ENCODE results near the gene KCNJ8.
"Not testable (repeated sequence)": the region's sequence is repeated elsewhere in the genome, so short reads cannot be mapped to it uniquely, and the experiment has no call there.

The KCNJ8 gene

DNA sequence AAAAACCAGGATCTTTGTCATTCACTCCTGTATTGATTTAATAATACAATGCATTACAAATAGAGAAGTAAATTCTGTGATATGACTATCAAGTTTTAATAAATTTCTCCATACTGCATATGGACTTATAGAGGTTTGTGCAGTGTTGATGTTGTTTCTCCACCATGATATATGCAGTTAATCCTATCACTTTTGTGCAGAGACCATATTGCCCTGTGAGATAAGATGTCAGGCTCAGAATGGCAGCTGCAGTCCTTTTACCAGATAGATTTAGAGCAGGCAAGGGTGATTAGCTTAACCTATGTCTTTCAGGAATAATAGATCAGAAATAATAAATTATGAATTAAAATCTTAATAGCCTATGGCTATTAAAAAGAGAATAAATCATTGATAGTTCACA, 38.6 kb upstream of the KCNJ8 start:
- no peak for ATAC-seq
- TF ChIP-seq ZNF70 (CRISPR knock-in tag; IDR thresholded peaks at IDR 0.05) (no peak), POU6F1 (CRISPR knock-in tag; IDR thresholded peaks at IDR 0.05; ENCODE audit: borderline replicate concordance, low read depth) (no peak), OSR1 (CRISPR knock-in tag; IDR thresholded peaks at IDR 0.05) (no peak), ZFP3 (CRISPR knock-in tag; IDR thresholded peaks at IDR 0.05) (no peak), TCF4 (CRISPR knock-in tag; IDR thresholded peaks at IDR 0.05; ENCODE audit: borderline replicate concordance) (no peak), ESRRG (CRISPR knock-in tag; IDR thresholded peaks at IDR 0.05) (no peak), ZNF565 (CRISPR knock-in tag; conservative IDR thresholded peaks at IDR 0.05; ENCODE audit: low read depth) (no peak), PPARA (CRISPR knock-in tag; IDR thresholded peaks at IDR 0.05; ENCODE audit: borderline replicate concordance) (no peak), BACH2 (CRISPR knock-in tag; IDR thresholded peaks at IDR 0.05; ENCODE audit: borderline replicate concordance) (no peak)

GRCh38 chr12:21812340-21812739, 37.8 kb upstream of the KCNJ8 start:
- not testable (repeated sequence) for ATAC-seq

DNA sequence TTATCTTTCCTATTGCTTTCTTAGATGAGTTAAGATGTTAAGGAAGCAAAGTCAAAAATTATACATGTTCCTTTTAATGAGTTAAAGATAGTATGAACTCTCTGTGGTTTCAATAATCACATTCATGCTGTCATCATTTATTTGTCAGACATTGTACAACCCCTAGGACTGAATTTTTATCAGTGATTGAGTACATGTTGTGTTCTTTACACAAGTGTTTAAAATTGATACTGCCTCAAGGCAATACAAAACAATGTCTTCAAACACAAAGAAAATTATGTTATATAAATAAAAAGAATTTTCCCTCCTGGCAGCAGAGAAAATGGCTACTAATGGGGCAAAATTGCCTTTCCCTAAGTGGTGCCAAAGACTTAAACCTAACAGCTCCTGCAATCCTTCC, 34.6 kb upstream of the KCNJ8 start:
- no peak for ATAC-seq

More for the DNA sequence above, 34.6 kb upstream of the KCNJ8 start:
- TF ChIP-seq ZNF565 (CRISPR knock-in tag; conservative IDR thresholded peaks at IDR 0.05; ENCODE audit: low read depth) = no peak
- TF ChIP-seq CSDC2 (CRISPR knock-in tag; IDR thresholded peaks at IDR 0.05) = no peak
- TF ChIP-seq ESRRG (CRISPR knock-in tag; IDR thresholded peaks at IDR 0.05) = no peak
- TF ChIP-seq ZFP30 (CRISPR knock-in tag; IDR thresholded peaks at IDR 0.05) = no peak
- TF ChIP-seq GLIS3 (CRISPR knock-in tag; IDR thresholded peaks at IDR 0.05) = no peak
- TF ChIP-seq ISL1 (CRISPR knock-in tag; IDR thresholded peaks at IDR 0.05) = no peak
- TF ChIP-seq, protein P1, sequence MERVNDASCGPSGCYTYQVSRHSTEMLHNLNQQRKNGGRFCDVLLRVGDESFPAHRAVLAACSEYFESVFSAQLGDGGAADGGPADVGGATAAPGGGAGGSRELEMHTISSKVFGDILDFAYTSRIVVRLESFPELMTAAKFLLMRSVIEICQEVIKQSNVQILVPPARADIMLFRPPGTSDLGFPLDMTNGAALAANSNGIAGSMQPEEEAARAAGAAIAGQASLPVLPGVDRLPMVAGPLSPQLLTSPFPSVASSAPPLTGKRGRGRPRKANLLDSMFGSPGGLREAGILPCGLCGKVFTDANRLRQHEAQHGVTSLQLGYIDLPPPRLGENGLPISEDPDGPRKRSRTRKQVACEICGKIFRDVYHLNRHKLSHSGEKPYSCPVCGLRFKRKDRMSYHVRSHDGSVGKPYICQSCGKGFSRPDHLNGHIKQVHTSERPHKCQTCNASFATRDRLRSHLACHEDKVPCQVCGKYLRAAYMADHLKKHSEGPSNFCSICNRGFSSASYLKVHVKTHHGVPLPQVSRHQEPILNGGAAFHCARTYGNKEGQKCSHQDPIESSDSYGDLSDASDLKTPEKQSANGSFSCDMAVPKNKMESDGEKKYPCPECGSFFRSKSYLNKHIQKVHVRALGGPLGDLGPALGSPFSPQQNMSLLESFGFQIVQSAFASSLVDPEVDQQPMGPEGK (CRISPR knock-in tag; IDR thresholded peaks at IDR 0.05; ENCODE audit: borderline replicate concordance) = no peak
- TF ChIP-seq, protein P2, sequence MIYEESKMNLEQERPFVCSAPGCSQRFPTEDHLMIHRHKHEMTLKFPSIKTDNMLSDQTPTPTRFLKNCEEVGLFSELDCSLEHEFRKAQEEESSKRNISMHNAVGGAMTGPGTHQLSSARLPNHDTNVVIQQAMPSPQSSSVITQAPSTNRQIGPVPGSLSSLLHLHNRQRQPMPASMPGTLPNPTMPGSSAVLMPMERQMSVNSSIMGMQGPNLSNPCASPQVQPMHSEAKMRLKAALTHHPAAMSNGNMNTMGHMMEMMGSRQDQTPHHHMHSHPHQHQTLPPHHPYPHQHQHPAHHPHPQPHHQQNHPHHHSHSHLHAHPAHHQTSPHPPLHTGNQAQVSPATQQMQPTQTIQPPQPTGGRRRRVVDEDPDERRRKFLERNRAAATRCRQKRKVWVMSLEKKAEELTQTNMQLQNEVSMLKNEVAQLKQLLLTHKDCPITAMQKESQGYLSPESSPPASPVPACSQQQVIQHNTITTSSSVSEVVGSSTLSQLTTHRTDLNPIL (CRISPR knock-in tag; IDR thresholded peaks at IDR 0.05; ENCODE audit: low read depth) = no peak
- TF ChIP-seq ZFP3 (CRISPR knock-in tag; IDR thresholded peaks at IDR 0.05) = no peak
- TF ChIP-seq POU6F1 (CRISPR knock-in tag; IDR thresholded peaks at IDR 0.05; ENCODE audit: borderline replicate concordance, low read depth) = no peak
- no peak for TF ChIP-seq BACH2 (CRISPR knock-in tag; IDR thresholded peaks at IDR 0.05; ENCODE audit: borderline replicate concordance)
- no peak for TF ChIP-seq ZNF8 (CRISPR knock-in tag; IDR thresholded peaks at IDR 0.05)
- TF ChIP-seq PPARA (CRISPR knock-in tag; IDR thresholded peaks at IDR 0.05; ENCODE audit: borderline replicate concordance) = no peak
- no peak for TF ChIP-seq SNAI2 (CRISPR knock-in tag; IDR thresholded peaks at IDR 0.05)
- no peak for TF ChIP-seq TOX (CRISPR knock-in tag; IDR thresholded peaks at IDR 0.05; ENCODE audit: borderline replicate concordance)
- TF ChIP-seq TSHZ2 (CRISPR knock-in tag; IDR thresholded peaks at IDR 0.05) = no peak
- no peak for TF ChIP-seq ARNTL (CRISPR knock-in tag; IDR thresholded peaks at IDR 0.05; ENCODE audit: borderline replicate concordance, low read depth)
- TF ChIP-seq CSRNP3 (CRISPR knock-in tag; IDR thresholded peaks at IDR 0.05) = no peak
- no peak for TF ChIP-seq TCF4 (CRISPR knock-in tag; IDR thresholded peaks at IDR 0.05; ENCODE audit: borderline replicate concordance)
- no peak for TF ChIP-seq ZC3H10 (CRISPR knock-in tag; IDR thresholded peaks at IDR 0.05)

Data from SK-N-SH treated with all-trans-retinoic acid at 6 μM for 48 hours (cell line).